Measurements from ENCODE around the gene WSCD2.

Gene WSCD2

GRCh38 chr12:108235197-108235984, 106.3 kb downstream of the WSCD2 start:
- DNase-seq (ENCODE audit: low read depth): no peak

GRCh38 chr12:108235985-108236263, 106.8 kb downstream of the WSCD2 start:
- no peak for DNase-seq (ENCODE audit: low read depth)

- DNase-seq (ENCODE audit: low read depth): no peak
Measured at GRCh38 chr12:108236366-108236765, 107.3 kb downstream of the WSCD2 start.

GRCh38 chr12:108237272-108237671, 108.2 kb downstream of the WSCD2 start:
- no peak for DNase-seq (ENCODE audit: low read depth)

- DNase-seq (ENCODE audit: low read depth): no peak
Measured at GRCh38 chr12:108238474-108238873, 109.4 kb downstream of the WSCD2 start.

- no peak for DNase-seq (ENCODE audit: low read depth)
Measured at GRCh38 chr12:108239378-108239777, 110.3 kb downstream of the WSCD2 start.

GRCh38 chr12:108240027-108240785, 111.1 kb downstream of the WSCD2 start:
- DNase-seq (ENCODE audit: low read depth): no peak

- DNase-seq (ENCODE audit: low read depth): no peak
Measured at GRCh38 chr12:108240928-108241327, 111.8 kb downstream of the WSCD2 start.

GRCh38 chr12:108241986-108242703, 113.1 kb downstream of the WSCD2 start:
- no peak for DNase-seq (ENCODE audit: low read depth)

- DNase-seq (ENCODE audit: low read depth): no peak
Measured at GRCh38 chr12:108247130-108247529, 118.0 kb downstream of the WSCD2 start.

- no peak for DNase-seq (ENCODE audit: low read depth)
Measured at GRCh38 chr12:108248011-108248410, 118.9 kb downstream of the WSCD2 start.

- DNase-seq (ENCODE audit: low read depth): no peak
Measured at GRCh38 chr12:108252523-108252922, 123.4 kb downstream of the WSCD2 start.

- DNase-seq (ENCODE audit: low read depth): no peak
Measured at GRCh38 chr12:108253540-108253939, 124.5 kb downstream of the WSCD2 start.

GRCh38 chr12:108254030-108254429, 124.9 kb downstream of the WSCD2 start:
- DNase-seq (ENCODE audit: low read depth): no peak

GRCh38 chr12:108254517-108255251, 125.6 kb downstream of the WSCD2 start:
- no peak for DNase-seq (ENCODE audit: low read depth)

GRCh38 chr12:108255252-108255602, 126.1 kb downstream of the WSCD2 start:
- DNase-seq (ENCODE audit: low read depth): no peak

GRCh38 chr12:108257004-108257403, 127.9 kb downstream of the WSCD2 start:
- no peak for DNase-seq (ENCODE audit: low read depth)

GRCh38 chr12:108257610-108258106, 128.6 kb downstream of the WSCD2 start:
- DNase-seq (ENCODE audit: low read depth): no peak

- no peak for DNase-seq (ENCODE audit: low read depth)
Measured at GRCh38 chr12:108260039-108260438, 131.0 kb downstream of the WSCD2 start.

- no peak for DNase-seq (ENCODE audit: low read depth)
Measured at GRCh38 chr12:108260969-108261368, 131.9 kb downstream of the WSCD2 start.

- no peak for DNase-seq (ENCODE audit: low read depth)
Measured at GRCh38 chr12:108265505-108265904, 136.4 kb downstream of the WSCD2 start.

- no peak for DNase-seq (ENCODE audit: low read depth)
Measured at GRCh38 chr12:108266131-108266530, 137.0 kb downstream of the WSCD2 start.

All from HS-27A (cell line).